NCI-H146 (cell line): ENCODE results near the gene UBE2QL1.

Experiments used
- DNase-seq: peaks from one replicate; lab custom pipeline; 2025; lab: John Stamatoyannopoulos, UW

UBE2QL1 gene

GRCh38 chr5:6478793-6479192 is 30.1 kb downstream of the UBE2QL1 start:
- no peak for DNase-seq

GRCh38 chr5:6480133-6481051 is 31.7 kb downstream of the UBE2QL1 start:
- no peak for DNase-seq

GRCh38 chr5:6482735-6483134 is 34.1 kb downstream of the UBE2QL1 start:
- peak; percentile 69 for DNase-seq

- DNase-seq, result no peak
Observed at GRCh38 chr5:6483880-6484382, 35.3 kb downstream of the UBE2QL1 start.

GRCh38 chr5:6484446-6484845 is 35.8 kb downstream of the UBE2QL1 start:
- DNase-seq, result no peak

- no peak for DNase-seq
Observed at GRCh38 chr5:6484899-6485298, 36.2 kb downstream of the UBE2QL1 start.

GRCh38 chr5:6485441-6485840 is 36.8 kb downstream of the UBE2QL1 start:
- no peak for DNase-seq

- no peak for DNase-seq
Observed at GRCh38 chr5:6486074-6486473, 37.4 kb downstream of the UBE2QL1 start.

GRCh38 chr5:6487081-6487480 is 38.4 kb downstream of the UBE2QL1 start:
- DNase-seq, result no peak

GRCh38 chr5:6488021-6488420 is 39.4 kb downstream of the UBE2QL1 start:
- no peak for DNase-seq

- DNase-seq, result no peak
Observed at GRCh38 chr5:6489643-6490185, 41.1 kb downstream of the UBE2QL1 start.

GRCh38 chr5:6490246-6490645 is 41.6 kb downstream of the UBE2QL1 start:
- DNase-seq, result no peak

- no peak for DNase-seq
Observed at GRCh38 chr5:6490693-6491092, 42.0 kb downstream of the UBE2QL1 start.

- no peak for DNase-seq
Observed at GRCh38 chr5:6491196-6491918, 42.7 kb downstream of the UBE2QL1 start.

- no peak for DNase-seq
Observed at GRCh38 chr5:6491919-6492290, 43.2 kb downstream of the UBE2QL1 start.

GRCh38 chr5:6492934-6493333 is 44.3 kb downstream of the UBE2QL1 start:
- no peak for DNase-seq

- DNase-seq, result no peak
Observed at GRCh38 chr5:6493681-6494454, 45.2 kb downstream of the UBE2QL1 start.

GRCh38 chr5:6494939-6495338 is 46.3 kb downstream of the UBE2QL1 start:
- DNase-seq, result peak; percentile 60

- DNase-seq, result no peak
Observed at GRCh38 chr5:6495433-6496206, 47.0 kb downstream of the UBE2QL1 start.

- no peak for DNase-seq
Observed at GRCh38 chr5:6496207-6496584, 47.5 kb downstream of the UBE2QL1 start.

- DNase-seq, result no peak
Observed at GRCh38 chr5:6496636-6497035, 48.0 kb downstream of the UBE2QL1 start.
